IMR-90 (cell line): Measurements from ENCODE around the gene STAM. TPM values are rescaled to one million over a fixed set of nuclear protein-coding genes. Genes with fewer than 3 reads are reported as not detected.
A peak's percentile ranks its signal among the peaks of the same experiment; 100 is the strongest.

Experiments
- ATAC-seq: fragments of 200-7000 bp; cut with Tn5 transposase; 2 replicates; pipeline ENCODE4 v1.9.1; 2020; ENCODE audit warnings: low read depth, mild to moderate bottlenecking, moderate library complexity
- BruUV-seq: library from RNA; stranded (reverse); fragments of 400-500 nt; replicated peaks from 2 replicates; lab custom pipeline; 2021; lab: Mats Ljungman, UMichigan
- CTCF ChIA-PET: fragments of 300-600 bp; formaldehyde crosslinking; extraction: SDS; loops from one replicate; lab custom pipeline; 2021; ENCODE audit warnings: antibody characterized with exemption; lab: Yijun Ruan, JAX
- POLR2A ChIA-PET: fragments of 300-600 bp; sonication (Branson Sonifier 250); formaldehyde crosslinking; loops from one replicate; lab custom pipeline; 2022; ENCODE audit warnings: antibody characterized with exemption; ENCODE audit not compliant: unreplicated experiment; lab: Charles Lee
- DNase-seq: peaks from one replicate; pipeline ENCODE4 v3.0.0; 2013
- H2AFZ ChIP-seq: replicated peaks from 2 replicates; pipeline ENCODE3; 2013; ENCODE audit warnings: low read length, mild to moderate bottlenecking; ENCODE audit not compliant: poor library complexity
- H2AK5ac ChIP-seq: 2 replicates; pipeline ENCODE4 v1.6.1; 2013; ENCODE audit warnings: low read depth, low read length, inconsistent platforms
- H2AK9ac ChIP-seq: replicated peaks from 2 replicates; pipeline ENCODE3; 2013; ENCODE audit warnings: mild to moderate bottlenecking, low read depth, low read length, moderate library complexity; ENCODE audit not compliant: poor library complexity
- H2BK120ac ChIP-seq: 2 replicates; pipeline ENCODE4 v1.6.1; 2013; ENCODE audit warnings: low read depth, low read length, inconsistent platforms
- H2BK15ac ChIP-seq: 3 replicates; pipeline ENCODE4 v1.6.1; 2013; ENCODE audit warnings: low read depth, low read length, inconsistent platforms
- H2BK20ac ChIP-seq: 2 replicates; pipeline ENCODE4 v1.6.1; 2013; ENCODE audit warnings: low read depth, mild to moderate bottlenecking, inconsistent platforms, low read length, moderate library complexity
- H2BK5ac ChIP-seq: 2 replicates; pipeline ENCODE4 v1.6.1; 2013; ENCODE audit warnings: mild to moderate bottlenecking, low read depth, low read length, inconsistent platforms; ENCODE audit not compliant: poor library complexity, severe bottlenecking
- H3K14ac ChIP-seq: replicated peaks from 2 replicates; pipeline ENCODE4 v1.6.1; 2013; ENCODE audit warnings: low read depth, low read length, inconsistent platforms
- H3K18ac ChIP-seq: 2 replicates; pipeline ENCODE4 v1.6.1; 2013; ENCODE audit warnings: low read depth, low read length, control low read depth
- H3K23ac ChIP-seq: 2 replicates; pipeline ENCODE4 v1.6.1; 2013; ENCODE audit warnings: low read depth, low read length, inconsistent platforms
- H3K27ac ChIP-seq: 2 replicates; pipeline ENCODE4 v1.5.1; 2013; ENCODE audit warnings: mild to moderate bottlenecking, control low read depth, low read length; ENCODE audit not compliant: insufficient read depth
- H3K27me3 ChIP-seq: 2 replicates; pipeline ENCODE4 v1.6.1; 2013; ENCODE audit warnings: low read length; ENCODE audit not compliant: control insufficient read depth, insufficient read depth
- H3K36me3 ChIP-seq: 2 replicates; pipeline ENCODE4 v1.6.1; 2013; ENCODE audit warnings: low read length, mixed read lengths; ENCODE audit not compliant: control insufficient read depth, insufficient read depth
- H3K4ac ChIP-seq: 2 replicates; pipeline ENCODE4 v1.6.1; 2013; ENCODE audit warnings: low read depth, low read length, inconsistent platforms
- H3K4me1 ChIP-seq: 2 replicates; pipeline ENCODE4 v1.6.1; 2013; ENCODE audit warnings: low read length, mixed read lengths; ENCODE audit not compliant: control insufficient read depth, insufficient read depth
- H3K4me2 ChIP-seq: 2 replicates; pipeline ENCODE4 v1.6.1; 2013; ENCODE audit warnings: low read depth, mild to moderate bottlenecking, control low read depth, low read length, moderate library complexity
- H3K4me3 ChIP-seq: 2 replicates; pipeline ENCODE4 v1.5.1; 2013; ENCODE audit warnings: low read depth, mild to moderate bottlenecking, control low read depth, low read length, moderate library complexity; ENCODE audit not compliant: insufficient read depth
- H3K56ac ChIP-seq: 2 replicates; pipeline ENCODE4 v1.6.1; 2013; ENCODE audit warnings: low read length, inconsistent platforms; ENCODE audit not compliant: insufficient read depth; ENCODE audit errors: extremely low read depth
- H3K79me1 ChIP-seq, 2 experiments: 2 replicates each; pipeline ENCODE4 v1.6.1; 2013; ENCODE audit warnings: low read length in 2 of 2, inconsistent platforms in 1 of 2, low read depth in 1 of 2
- H3K9ac ChIP-seq: 2 replicates; pipeline ENCODE4 v1.6.1; 2013; ENCODE audit warnings: low read depth, low read length, control low read depth
- H3K9me1 ChIP-seq: 2 replicates; pipeline ENCODE4 v1.6.1; 2013; ENCODE audit warnings: low read length, inconsistent platforms; ENCODE audit not compliant: insufficient read depth
- H3K9me3 ChIP-seq: 2 replicates; pipeline ENCODE4 v1.6.1; 2013; ENCODE audit warnings: low read length; ENCODE audit not compliant: control insufficient read depth, insufficient read depth
- H4K20me1 ChIP-seq: 2 replicates; pipeline ENCODE4 v1.6.1; 2013; ENCODE audit warnings: low read length, inconsistent platforms; ENCODE audit not compliant: insufficient read depth
- H4K5ac ChIP-seq: 2 replicates; pipeline ENCODE4 v1.6.1; 2013; ENCODE audit warnings: mild to moderate bottlenecking, low read depth, low read length, control low read depth
- H4K8ac ChIP-seq, 2 experiments: 2 replicates each; pipeline ENCODE4 v1.6.1; 2013; ENCODE audit warnings: low read depth in 2 of 2, low read length in 2 of 2, control low read depth in 1 of 2, inconsistent platforms in 1 of 2
- H4K91ac ChIP-seq: 2 replicates; pipeline ENCODE4 v1.6.1; 2013; ENCODE audit warnings: low read depth, low read length, inconsistent platforms; ENCODE audit not compliant: insufficient read depth
- BHLHE40 ChIP-seq: fragments of 150-350 bp; IDR thresholded peaks from 2 replicates; pipeline ENCODE4 v1.6.1; 2016; ENCODE audit warnings: mild to moderate bottlenecking, low read depth, low read length
- CEBPB ChIP-seq: IDR thresholded peaks from 2 replicates; pipeline ENCODE4 v1.6.1; 2012; ENCODE audit warnings: low read depth, low read length, improper control_type of control experiment
- CHD1 ChIP-seq: IDR thresholded peaks from 2 replicates; pipeline ENCODE4 v1.6.1; 2012; ENCODE audit warnings: low read depth, low read length, improper control_type of control experiment
- CTCF ChIP-seq: conservative IDR thresholded peaks from 2 replicates; pipeline ENCODE4 v1.5.1; 2012; ENCODE audit warnings: mild to moderate bottlenecking, low read depth, low read length, improper control_type of control experiment
- ELK1 ChIP-seq: fragments of 150-350 bp; IDR thresholded peaks from 2 replicates; pipeline ENCODE4 v1.6.1; 2016; ENCODE audit warnings: low read depth, mild to moderate bottlenecking, low read length, moderate library complexity, borderline replicate concordance
- MAFK ChIP-seq: IDR thresholded peaks from 2 replicates; pipeline ENCODE4 v1.6.1; 2012; ENCODE audit warnings: low read depth, low read length, improper control_type of control experiment
- MAZ ChIP-seq: IDR thresholded peaks from 2 replicates; pipeline ENCODE4 v1.6.1; 2012; ENCODE audit warnings: low read depth, mild to moderate bottlenecking, low read length, improper control_type of control experiment, moderate library complexity, borderline replicate concordance
- MXI1 ChIP-seq: IDR thresholded peaks from 2 replicates; pipeline ENCODE4 v1.6.1; 2012; ENCODE audit warnings: low read depth, mild to moderate bottlenecking, low read length, moderate library complexity, borderline replicate concordance
- NFE2L2 ChIP-seq: fragments of 150-350 bp; IDR thresholded peaks from 2 replicates; pipeline ENCODE4 v1.6.1; 2016; ENCODE audit warnings: low read depth, mild to moderate bottlenecking, low read length
- POLR2A ChIP-seq: IDR thresholded peaks from 2 replicates; pipeline ENCODE4 v1.6.1; 2012; ENCODE audit warnings: mild to moderate bottlenecking, low read depth, low read length
- RAD21 ChIP-seq: IDR thresholded peaks from 2 replicates; pipeline ENCODE4 v1.6.1; 2012; ENCODE audit warnings: low read length, improper control_type of control experiment
- RCOR1 ChIP-seq: IDR thresholded peaks from 2 replicates; pipeline ENCODE4 v1.6.1; 2012; ENCODE audit warnings: mild to moderate bottlenecking, low read length, improper control_type of control experiment; ENCODE audit not compliant: insufficient replicate concordance
- RFX5 ChIP-seq: IDR thresholded peaks from 2 replicates; pipeline ENCODE4 v1.8.0; 2012; ENCODE audit warnings: low read depth, mild to moderate bottlenecking, low read length, moderate library complexity
- SMC3 ChIP-seq: fragments of 150-350 bp; IDR thresholded peaks from 2 replicates; pipeline ENCODE4 v1.6.1; 2016; ENCODE audit warnings: low read depth, mild to moderate bottlenecking, antibody characterized with exemption, low read length, moderate library complexity
- USF2 ChIP-seq: fragments of 150-350 bp; IDR thresholded peaks from 2 replicates; pipeline ENCODE4 v1.6.1; 2017; ENCODE audit warnings: mild to moderate bottlenecking, antibody characterized with exemption, low read length, low read depth
- WGBS, 2 experiments: methylation state at CpG; one replicate each; pipeline versions ENCODE4 v1.1.5 to v1.1.7; 2013; ENCODE audit warnings: missing lambda C conversion rate in 2 of 2; ENCODE audit not compliant: insufficient read length in 1 of 2; ENCODE audit errors: extremely low coverage in 2 of 2; 5-methylcytosine and 5-hydroxymethylcytosine counted together
- dilution Hi-C: fragments of 300-500 bp; cut with HindIII; formaldehyde crosslinking; loops from one replicate; pipeline ENCODE4 v1.14.3; 2018; ENCODE audit warnings: low sequenced_read_pairs; ENCODE audit not compliant: unreplicated experiment
- in situ Hi-C: fragments of 300-500 bp; cut with MboI; formaldehyde crosslinking; loops from 3 replicates; pipeline ENCODE4 v1.14.3; 2019; ENCODE audit warnings: low sequenced_read_pairs, inconsistent platforms, mixed read lengths
- intact Hi-C: fragments of 100-400 bp; cut with micrococcal nuclease; formaldehyde crosslinking; loops from 2 replicates; pipeline ENCODE4 v1.10.0; 2022
- polyA plus RNA-seq, 3 experiments: library from polyadenylated mRNA; depleted of rRNA; stranded (reverse); fragments of >200 nt; gene quantifications; 2 replicates each; pipeline ENCODE4 v1.2.3, GENCODE V29; 2012; ENCODE audit warnings: low replicate concordance in 1 of 3
- total RNA-seq: library from RNA; depleted of rRNA; stranded (reverse); fragments of >200 nt; gene quantifications from 2 replicates; pipeline ENCODE4 v1.2.3, GENCODE V29; 2012

STAM gene
- total and polyA plus RNA-seq, 2 of the 4 experiments (the other 2 are of a cell fraction): 22.9 to 23.3 TPM

- Histone ChIP-seq H2AK9ac (no peak overlapping the region), H4K5ac (peak overlapping the region; percentile 60; the same call in 1 of the 2 replicates), H2BK15ac (no peak overlapping the region), H3K4me3 (no peak overlapping the region), H2AFZ (no peak overlapping the region), H3K27me3 (no peaks in the 10 kb centered on the region), H2BK5ac (peak overlapping the region; percentile 60), H3K23ac (no peak overlapping the region), H3K4me1 (peaks cover 15% of the 10 kb centered on the region), H3K36me3 (no peaks in the 10 kb centered on the region), H2AK5ac (no peak overlapping the region), H4K20me1 (peaks cover 4% of the 10 kb centered on the region; the same call in 1 of the 2 replicates), H2BK120ac (no peak overlapping the region), H3K56ac (no peak overlapping the region), H3K4ac (peak overlapping the region; percentile 4; the same call in 1 of the 2 replicates), H3K27ac (no peak overlapping the region), H3K79me1 (peaks cover 19 to 54% of the 10 kb centered on the region in 2 experiments), H4K91ac (no peak overlapping the region), H3K14ac (no peak overlapping the region), H4K8ac (no peak overlapping the region; a peak in 1 of 4 replicates), H3K9ac (no peak overlapping the region), H3K9me1 (peaks cover 7% of the 10 kb centered on the region; the same call in 1 of the 2 replicates), H3K18ac (peak overlapping the region; percentile 49; the same call in 1 of the 2 replicates), H3K9me3 (no peaks in the 10 kb centered on the region), H3K4me2 (no peak overlapping the region), H2BK20ac (0 out of 2 replicates have a peak overlapping the region, but pooled peaks have one; percentile 31)
- dilution Hi-C loops (no loop called here), intact Hi-C loops (no loop called here), in situ Hi-C loops (no loop called here)
- DNase-seq (no peak), ATAC-seq (no peak)
- WGBS, 2 experiments: no CpG with 5 or more reads among the region's 6 CpGs
- BruUV-seq: no TSS peak
- POLR2A ChIA-PET: no interaction called here
- CTCF ChIA-PET: no interaction called here
- no peak for TF ChIP-seq CTCF
- no peak for TF ChIP-seq RFX5
- no peak for TF ChIP-seq ELK1
- no peak for TF ChIP-seq USF2
- TF ChIP-seq CHD1: no peak
- no peak for TF ChIP-seq RCOR1
- TF ChIP-seq SMC3: no peak
- no peak for TF ChIP-seq NFE2L2
- TF ChIP-seq MAFK: no peak
- TF ChIP-seq RAD21: no peak
- TF ChIP-seq POLR2A: no peak
- no peak for TF ChIP-seq CEBPB
- TF ChIP-seq MAZ: no peak
- no peak for TF ChIP-seq BHLHE40
- no peak for TF ChIP-seq MXI1
Measured at GRCh38 chr10:17668435-17669184, 24.7 kb downstream of the STAM start.
